ENCODE data around the gene CNOT11.

DNA sequence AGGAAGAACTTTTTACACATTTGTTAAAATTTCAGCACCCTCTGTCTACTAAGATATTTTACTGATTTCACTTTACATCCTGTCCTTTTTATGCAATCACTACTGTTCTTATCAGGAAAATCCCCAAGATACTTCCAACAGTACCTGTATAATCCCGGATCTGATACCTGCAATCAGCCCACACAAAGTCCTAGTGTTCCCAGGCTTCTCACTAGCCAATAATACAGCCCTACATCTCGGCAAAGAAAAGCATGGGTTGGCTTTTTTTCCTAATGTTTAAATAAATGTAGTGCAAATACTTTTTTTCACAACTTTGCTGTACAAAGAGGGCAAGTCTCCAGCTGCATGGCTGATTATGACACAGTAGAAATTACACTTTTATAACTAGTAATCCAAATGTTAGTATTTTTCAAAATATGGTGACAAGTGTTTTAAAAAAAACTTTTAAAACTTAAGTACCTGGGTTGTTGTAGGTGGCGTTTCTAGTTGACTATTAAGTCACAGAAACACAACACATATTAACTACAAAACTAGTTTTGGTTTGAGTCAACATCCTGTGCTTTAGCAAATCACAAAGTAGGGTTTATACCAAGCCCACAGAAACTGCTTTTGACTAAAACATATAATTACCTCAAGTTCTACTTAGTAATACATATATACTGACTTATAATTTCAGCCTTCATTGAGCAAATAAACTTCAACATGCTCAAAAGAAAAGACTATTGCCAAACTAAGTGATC is 19.5 kb downstream of the CNOT11 start:
- TF ChIP-seq, protein P1, sequence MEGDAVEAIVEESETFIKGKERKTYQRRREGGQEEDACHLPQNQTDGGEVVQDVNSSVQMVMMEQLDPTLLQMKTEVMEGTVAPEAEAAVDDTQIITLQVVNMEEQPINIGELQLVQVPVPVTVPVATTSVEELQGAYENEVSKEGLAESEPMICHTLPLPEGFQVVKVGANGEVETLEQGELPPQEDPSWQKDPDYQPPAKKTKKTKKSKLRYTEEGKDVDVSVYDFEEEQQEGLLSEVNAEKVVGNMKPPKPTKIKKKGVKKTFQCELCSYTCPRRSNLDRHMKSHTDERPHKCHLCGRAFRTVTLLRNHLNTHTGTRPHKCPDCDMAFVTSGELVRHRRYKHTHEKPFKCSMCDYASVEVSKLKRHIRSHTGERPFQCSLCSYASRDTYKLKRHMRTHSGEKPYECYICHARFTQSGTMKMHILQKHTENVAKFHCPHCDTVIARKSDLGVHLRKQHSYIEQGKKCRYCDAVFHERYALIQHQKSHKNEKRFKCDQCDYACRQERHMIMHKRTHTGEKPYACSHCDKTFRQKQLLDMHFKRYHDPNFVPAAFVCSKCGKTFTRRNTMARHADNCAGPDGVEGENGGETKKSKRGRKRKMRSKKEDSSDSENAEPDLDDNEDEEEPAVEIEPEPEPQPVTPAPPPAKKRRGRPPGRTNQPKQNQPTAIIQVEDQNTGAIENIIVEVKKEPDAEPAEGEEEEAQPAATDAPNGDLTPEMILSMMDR (IDR thresholded peaks at IDR 0.05), result no peak
- TF ChIP-seq EZH2 (IDR thresholded peaks at IDR 0.05; ENCODE audit: borderline replicate concordance, insufficient read depth, low read depth, low read length, poor library complexity, severe bottlenecking), result no peak
